Neural crest cell (in vitro differentiated cells): ENCODE results near the gene MRPL53. TPM values are rescaled to one million over a fixed set of nuclear protein-coding genes. Genes with fewer than 3 reads are reported as not detected.
"Not testable (repeated sequence)": the region's sequence is repeated elsewhere in the genome, so short reads cannot be mapped to it uniquely, and the experiment has no call there.

Source experiments
- DNase-seq: peaks from one replicate; pipeline ENCODE4 v3.0.0; 2021; ENCODE audit warnings: low read depth, mixed read lengths, low spot score
- H3K27ac Mint-ChIP-seq: one replicate; pipeline ENCODE4 v1.8.0; 2021; ENCODE audit warnings: mild to moderate bottlenecking, mixed read lengths; ENCODE audit not compliant: unreplicated experiment
- H3K27me3 Mint-ChIP-seq: 2 replicates; pipeline ENCODE4 v1.8.0; 2021; ENCODE audit warnings: low read depth, mild to moderate bottlenecking, mixed read lengths
- H3K36me3 Mint-ChIP-seq: 2 replicates; pipeline ENCODE4 v1.8.0; 2021; ENCODE audit warnings: low read depth, mild to moderate bottlenecking, mixed read lengths
- H3K4me1 Mint-ChIP-seq: 2 replicates; pipeline ENCODE4 v1.8.0; 2021; ENCODE audit warnings: mixed read lengths
- H3K4me3 Mint-ChIP-seq: one replicate; pipeline ENCODE4 v1.8.0; 2021; ENCODE audit warnings: mild to moderate bottlenecking, mixed read lengths
- H3K9me3 Mint-ChIP-seq: 2 replicates; pipeline ENCODE4 v1.8.0; 2021; ENCODE audit warnings: mixed read lengths
- total RNA-seq: library from RNA; stranded (reverse); gene quantifications from 2 replicates; pipeline ENCODE4 v1.2.1, GENCODE V29; 2021
- TF ChIP-seq, protein P1 (sequence below): fragments of 200-600 bp; sonication (generic); conservative IDR thresholded peaks from 2 replicates; pipeline ENCODE4 v1.5.0; 2021; ENCODE audit warnings: antibody characterized with exemption, mild to moderate bottlenecking

Gene MRPL53
- total RNA-seq, 1 donor from 2014 or later, result 72.4 TPM

DNA sequence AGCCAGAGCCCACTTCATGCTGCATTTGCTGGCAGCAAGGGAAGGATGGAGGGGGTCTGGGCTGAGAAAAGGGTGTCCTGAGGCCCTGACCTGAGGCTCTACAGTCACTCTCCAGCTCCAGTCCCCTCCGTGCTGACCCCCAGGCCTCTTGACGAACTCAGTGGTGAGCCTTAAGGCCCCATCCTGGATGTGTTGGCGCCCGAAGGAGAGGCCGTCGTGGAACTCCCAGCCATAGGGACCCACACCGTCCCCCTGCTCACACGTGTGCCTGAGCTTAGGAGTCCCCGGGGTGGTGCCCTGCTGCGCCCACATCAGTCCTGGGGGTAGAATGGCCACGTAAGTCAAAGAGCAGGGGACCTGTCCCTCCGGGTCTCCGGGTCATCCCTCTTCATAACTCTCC, 8.1 kb downstream of the MRPL53 start:
- no peak for DNase-seq
- Mint-ChIP-seq H3K4me1 (peaks cover 29% of the 10 kb centered on the region), H3K36me3 (peaks cover 12% of the 10 kb centered on the region), H3K9me3 (no peaks in the 10 kb centered on the region), H3K27me3 (peaks cover 2% of the 10 kb centered on the region), H3K4me3 (peak overlapping the region; percentile 87), H3K27ac (no peak overlapping the region)
- TF ChIP-seq, protein P1, sequence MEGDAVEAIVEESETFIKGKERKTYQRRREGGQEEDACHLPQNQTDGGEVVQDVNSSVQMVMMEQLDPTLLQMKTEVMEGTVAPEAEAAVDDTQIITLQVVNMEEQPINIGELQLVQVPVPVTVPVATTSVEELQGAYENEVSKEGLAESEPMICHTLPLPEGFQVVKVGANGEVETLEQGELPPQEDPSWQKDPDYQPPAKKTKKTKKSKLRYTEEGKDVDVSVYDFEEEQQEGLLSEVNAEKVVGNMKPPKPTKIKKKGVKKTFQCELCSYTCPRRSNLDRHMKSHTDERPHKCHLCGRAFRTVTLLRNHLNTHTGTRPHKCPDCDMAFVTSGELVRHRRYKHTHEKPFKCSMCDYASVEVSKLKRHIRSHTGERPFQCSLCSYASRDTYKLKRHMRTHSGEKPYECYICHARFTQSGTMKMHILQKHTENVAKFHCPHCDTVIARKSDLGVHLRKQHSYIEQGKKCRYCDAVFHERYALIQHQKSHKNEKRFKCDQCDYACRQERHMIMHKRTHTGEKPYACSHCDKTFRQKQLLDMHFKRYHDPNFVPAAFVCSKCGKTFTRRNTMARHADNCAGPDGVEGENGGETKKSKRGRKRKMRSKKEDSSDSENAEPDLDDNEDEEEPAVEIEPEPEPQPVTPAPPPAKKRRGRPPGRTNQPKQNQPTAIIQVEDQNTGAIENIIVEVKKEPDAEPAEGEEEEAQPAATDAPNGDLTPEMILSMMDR, result no peak

DNA sequence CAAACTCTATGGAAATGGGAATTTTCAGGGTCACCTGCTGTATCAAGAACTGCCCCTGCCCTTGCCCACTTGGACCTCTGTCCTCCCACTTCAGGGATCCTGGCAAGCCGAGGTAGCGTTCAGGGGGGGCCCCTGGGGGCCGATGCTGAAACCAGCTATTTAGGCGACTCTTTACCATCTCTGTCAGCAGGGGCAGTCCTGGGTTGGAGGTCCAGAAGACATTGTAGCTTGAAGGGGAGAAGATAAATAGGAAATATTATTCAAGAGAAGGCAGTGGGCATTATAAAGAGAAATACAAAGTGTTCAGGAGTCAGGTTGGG, 9.7 kb downstream of the MRPL53 start:
- H3K27ac Mint-ChIP-seq, result no peak overlapping the region
- H3K27me3 Mint-ChIP-seq, result peaks cover 7% of the 10 kb centered on the region
- H3K9me3 Mint-ChIP-seq, result no peaks in the 10 kb centered on the region
- DNase-seq, result no peak
- peak overlapping the region; percentile 87 for H3K4me3 Mint-ChIP-seq
- TF ChIP-seq, protein P1, result no peak
- peaks cover 39% of the 10 kb centered on the region for H3K4me1 Mint-ChIP-seq
- H3K36me3 Mint-ChIP-seq, result peaks cover 12% of the 10 kb centered on the region

DNA sequence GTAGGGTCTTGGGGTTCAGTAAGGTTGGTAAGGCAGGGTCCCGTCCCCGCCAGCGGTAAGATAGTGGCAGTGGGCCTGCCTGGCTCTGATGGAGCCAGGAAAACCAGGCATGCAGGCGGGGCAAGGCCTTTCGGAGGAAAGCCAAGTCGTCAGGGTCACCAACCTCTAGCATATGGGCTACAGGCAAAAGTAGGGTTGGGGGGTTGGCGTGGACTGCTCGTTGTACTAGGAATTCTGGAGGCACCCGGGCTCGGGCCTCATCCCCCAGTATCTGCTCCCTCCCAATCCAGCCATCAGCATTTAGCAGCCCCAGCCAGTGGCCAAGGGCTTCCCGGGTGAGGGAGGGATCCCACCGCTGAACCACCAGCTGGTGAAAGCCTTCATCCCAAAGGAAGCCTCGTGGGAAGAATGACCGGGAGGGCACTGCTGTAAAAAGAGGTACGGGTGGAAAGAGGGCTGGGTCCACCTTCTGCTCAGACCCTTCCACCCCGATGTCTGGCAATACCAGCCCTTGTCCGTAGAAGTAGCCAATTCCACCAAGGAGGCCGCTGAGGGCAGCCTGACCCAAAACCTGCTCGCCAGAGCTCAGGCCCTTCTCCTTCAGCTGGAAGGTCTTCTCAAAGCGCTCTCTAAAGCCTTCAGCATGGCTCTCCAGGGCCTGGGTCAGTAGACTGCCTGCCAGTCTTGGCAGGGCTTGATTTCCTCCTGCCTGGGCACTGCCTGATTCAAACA, 10.3 kb downstream of the MRPL53 start:
- Mint-ChIP-seq H3K27ac (no peak overlapping the region), H3K4me3 (peak overlapping the region; percentile 87), H3K36me3 (peaks cover 12% of the 10 kb centered on the region), H3K27me3 (peaks cover 7% of the 10 kb centered on the region), H3K9me3 (no peaks in the 10 kb centered on the region), H3K4me1 (peaks cover 42% of the 10 kb centered on the region)
- TF ChIP-seq, protein P1, result no peak
- no peak for DNase-seq

DNA sequence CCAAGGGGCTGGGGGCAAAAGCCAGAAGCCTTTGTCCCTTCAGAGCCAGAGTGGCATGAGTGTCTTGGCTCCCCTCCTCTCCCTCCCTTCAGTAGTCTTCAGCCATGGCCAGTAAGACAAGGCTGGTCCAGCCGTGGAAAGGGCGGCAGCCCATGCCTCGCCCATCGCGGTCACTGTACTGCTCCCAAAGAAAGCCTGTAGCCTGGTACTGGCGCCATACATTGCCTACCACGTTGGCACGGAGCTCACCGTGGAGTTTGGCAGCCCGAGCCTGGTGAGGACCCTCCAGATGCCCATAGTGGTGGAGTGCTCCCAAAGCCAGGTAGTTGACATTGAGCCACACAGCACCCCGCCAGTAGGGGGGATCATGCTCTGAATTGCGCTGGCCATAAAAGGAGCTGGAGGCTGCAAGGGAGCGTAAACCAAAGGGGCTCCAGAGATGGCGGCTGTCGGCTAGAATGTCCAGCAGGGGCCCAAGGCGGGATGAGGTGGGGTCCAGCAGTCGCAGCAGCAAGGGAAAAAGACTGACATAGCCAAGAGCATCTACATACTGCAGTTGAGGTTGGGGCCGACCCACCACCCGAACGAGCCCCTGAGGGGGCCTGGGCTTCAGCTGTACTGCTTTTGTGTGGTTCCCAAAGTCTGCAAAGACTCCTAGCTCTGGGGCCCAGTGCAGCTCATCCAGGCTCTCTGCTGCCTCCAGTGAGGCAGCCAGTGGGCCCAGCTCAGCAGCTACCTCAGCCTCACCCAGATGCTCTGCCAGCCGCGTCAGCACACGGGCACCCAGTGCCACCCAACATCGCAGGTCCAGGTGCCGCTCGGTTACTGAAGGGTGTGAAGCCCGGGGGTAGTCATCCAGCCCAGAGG, 11.1 kb downstream of the MRPL53 start:
- peaks cover 50% of the 10 kb centered on the region for H3K4me1 Mint-ChIP-seq
- no peak for DNase-seq
- H3K27me3 Mint-ChIP-seq, result peaks cover 7% of the 10 kb centered on the region
- TF ChIP-seq, protein P1, result no peak
- no peaks in the 10 kb centered on the region for H3K9me3 Mint-ChIP-seq
- peak overlapping the region; percentile 85 for H3K4me3 Mint-ChIP-seq
- H3K36me3 Mint-ChIP-seq, result peaks cover 12% of the 10 kb centered on the region
- no peak overlapping the region for H3K27ac Mint-ChIP-seq

- Mint-ChIP-seq H3K36me3 (peaks cover 12% of the 10 kb centered on the region), H3K4me1 (peaks cover 49% of the 10 kb centered on the region), H3K4me3 (peak overlapping the region; percentile 94)
- H3K27me3 Mint-ChIP-seq, H3K27ac Mint-ChIP-seq, DNase-seq, H3K9me3 Mint-ChIP-seq: not testable (repeated sequence)
Measured at GRCh38 chr2:74460187-74460586, 12.3 kb downstream of the MRPL53 start.

DNA sequence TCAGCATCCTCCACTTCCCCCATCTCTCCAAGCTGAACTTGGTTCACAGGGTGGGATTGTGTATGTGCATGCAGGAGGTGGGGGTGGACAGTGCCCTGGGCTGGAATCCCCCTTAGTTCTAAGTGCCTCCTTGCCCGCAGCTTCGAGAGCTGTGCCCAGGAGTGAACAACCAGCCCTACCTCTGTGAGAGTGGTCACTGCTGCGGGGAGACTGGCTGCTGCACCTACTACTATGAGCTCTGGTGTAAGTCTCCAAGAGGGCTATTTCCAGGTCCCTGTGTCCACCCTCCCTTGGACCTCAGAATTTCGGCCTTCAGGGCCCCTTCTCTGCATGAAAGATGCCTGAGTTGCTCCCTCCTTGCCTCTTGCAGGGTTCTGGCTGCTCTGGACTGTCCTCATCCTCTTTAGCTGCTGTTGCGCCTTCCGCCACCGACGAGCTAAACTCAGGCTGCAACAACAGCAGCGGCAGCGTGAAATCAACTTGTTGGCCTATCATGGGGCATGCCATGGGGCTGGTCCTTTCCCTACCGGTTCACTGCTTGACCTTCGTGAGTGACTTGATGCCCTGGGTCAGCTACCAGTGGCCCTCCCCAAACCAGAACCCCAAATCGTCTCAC, 12.9 kb downstream of the MRPL53 start:
- DNase-seq, H3K9me3 Mint-ChIP-seq, H3K27me3 Mint-ChIP-seq, H3K27ac Mint-ChIP-seq: not testable (repeated sequence)
- Mint-ChIP-seq H3K4me1 (peaks cover 54% of the 10 kb centered on the region), H3K36me3 (peaks cover 12% of the 10 kb centered on the region), H3K4me3 (peak overlapping the region; percentile 94)
